DND-41 (cell line): ENCODE results near the gene TMEM132C.

Source experiments
- CTCF ChIP-seq: IDR thresholded peaks from 2 replicates; pipeline ENCODE4 v1.5.1; 2012; ENCODE audit warnings: borderline replicate concordance, low read length, moderate library complexity, mild to moderate bottlenecking; ENCODE audit not compliant: poor library complexity, severe bottlenecking; ENCODE audit errors: extremely low read depth
- EZH2 ChIP-seq: IDR thresholded peaks from 3 replicates; pipeline ENCODE4 v1.6.1; 2012; ENCODE audit warnings: borderline replicate concordance, low read depth, mild to moderate bottlenecking, moderate library complexity, low read length, inconsistent platforms; ENCODE audit not compliant: severe bottlenecking

GRCh38 chr12:128672893-128673292 is 405.9 kb downstream of the TMEM132C start:
- TF ChIP-seq CTCF, result no peak
- no peak for TF ChIP-seq EZH2
